ENCODE data around the gene BTF3L4.
A peak's percentile ranks its signal among the peaks of the same experiment; 100 is the strongest.

- TF ChIP-seq, protein P1, sequence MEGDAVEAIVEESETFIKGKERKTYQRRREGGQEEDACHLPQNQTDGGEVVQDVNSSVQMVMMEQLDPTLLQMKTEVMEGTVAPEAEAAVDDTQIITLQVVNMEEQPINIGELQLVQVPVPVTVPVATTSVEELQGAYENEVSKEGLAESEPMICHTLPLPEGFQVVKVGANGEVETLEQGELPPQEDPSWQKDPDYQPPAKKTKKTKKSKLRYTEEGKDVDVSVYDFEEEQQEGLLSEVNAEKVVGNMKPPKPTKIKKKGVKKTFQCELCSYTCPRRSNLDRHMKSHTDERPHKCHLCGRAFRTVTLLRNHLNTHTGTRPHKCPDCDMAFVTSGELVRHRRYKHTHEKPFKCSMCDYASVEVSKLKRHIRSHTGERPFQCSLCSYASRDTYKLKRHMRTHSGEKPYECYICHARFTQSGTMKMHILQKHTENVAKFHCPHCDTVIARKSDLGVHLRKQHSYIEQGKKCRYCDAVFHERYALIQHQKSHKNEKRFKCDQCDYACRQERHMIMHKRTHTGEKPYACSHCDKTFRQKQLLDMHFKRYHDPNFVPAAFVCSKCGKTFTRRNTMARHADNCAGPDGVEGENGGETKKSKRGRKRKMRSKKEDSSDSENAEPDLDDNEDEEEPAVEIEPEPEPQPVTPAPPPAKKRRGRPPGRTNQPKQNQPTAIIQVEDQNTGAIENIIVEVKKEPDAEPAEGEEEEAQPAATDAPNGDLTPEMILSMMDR (conservative IDR thresholded peaks at IDR 0.05), result no peak
- TF ChIP-seq ZFX (IDR thresholded peaks at IDR 0.05), result peak; percentile 61; the same call in 1 of the 2 replicates
Measured at GRCh38 chr1:52056163-52056936, at the start of gene BTF3L4.
